ENCODE data around the gene THSD8.
A peak's percentile ranks its signal among the peaks of the same experiment; 100 is the strongest.
"Not testable (repeated sequence)": the region's sequence is repeated elsewhere in the genome, so short reads cannot be mapped to it uniquely, and the experiment has no call there.

The THSD8 gene

GRCh38 chr19:12792051-12792852 lies 9.6 kb upstream of the THSD8 start:
- H3K27ac ChIP-seq (ENCODE audit: insufficient read depth, low read length, poor library complexity, severe bottlenecking), result peak overlapping the region; percentile 99
- H3K27me3 ChIP-seq (replicated peaks; ENCODE audit: control insufficient read depth, insufficient read depth, low read length, poor library complexity, severe bottlenecking), result no peaks in the 10 kb centered on the region
- H3K4me1 ChIP-seq (ENCODE audit: control insufficient read depth, insufficient read depth, low read length, poor library complexity, severe bottlenecking), result peaks cover 46% of the 10 kb centered on the region
- no peaks in the 10 kb centered on the region for H3K9me3 ChIP-seq (ENCODE audit: control insufficient read depth, low read length)
- DNase-seq, result peak; percentile 47 to 63 (median 58)
- H3K36me3 ChIP-seq (ENCODE audit: control insufficient read depth, insufficient read depth, low read length), result peaks cover 16% of the 10 kb centered on the region
- H3K4me3 ChIP-seq (ENCODE audit: insufficient read depth, low read depth, low read length, poor library complexity, severe bottlenecking), result peak overlapping the region; percentile 100

DNA sequence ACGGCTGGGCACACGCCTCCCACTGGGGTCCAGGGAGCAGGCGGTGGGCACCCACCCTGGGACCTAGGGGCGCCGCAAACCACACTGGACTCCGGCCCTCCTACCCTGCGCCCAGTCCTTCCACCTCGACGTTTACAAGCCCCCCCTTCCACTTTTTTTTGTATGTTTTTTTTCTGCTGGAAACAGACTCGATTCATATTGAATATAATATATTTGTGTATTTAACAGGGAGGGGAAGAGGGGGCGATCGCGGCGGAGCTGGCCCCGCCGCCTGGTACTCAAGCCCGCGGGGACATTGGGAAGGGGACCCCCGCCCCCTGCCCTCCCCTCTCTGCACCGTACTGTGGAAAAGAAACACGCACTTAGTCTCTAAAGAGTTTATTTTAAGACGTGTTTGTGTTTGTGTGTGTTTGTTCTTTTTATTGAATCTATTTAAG lies 9.0 kb upstream of the THSD8 start:
- peak in 1 of 3 donors; percentile 50 for DNase-seq
- Histone ChIP-seq H3K4me1 (ENCODE audit: control insufficient read depth, insufficient read depth, low read length, poor library complexity, severe bottlenecking) (peaks cover 46% of the 10 kb centered on the region), H3K27ac (ENCODE audit: insufficient read depth, low read length, poor library complexity, severe bottlenecking) (peak overlapping the region; percentile 99), H3K9me3 (ENCODE audit: control insufficient read depth, low read length) (no peaks in the 10 kb centered on the region), H3K36me3 (ENCODE audit: control insufficient read depth, insufficient read depth, low read length) (peaks cover 16% of the 10 kb centered on the region), H3K27me3 (replicated peaks; ENCODE audit: control insufficient read depth, insufficient read depth, low read length, poor library complexity, severe bottlenecking) (no peaks in the 10 kb centered on the region), H3K4me3 (ENCODE audit: insufficient read depth, low read depth, low read length, poor library complexity, severe bottlenecking) (peak overlapping the region; percentile 100)

GRCh38 chr19:12793290-12794195 lies 8.3 kb upstream of the THSD8 start:
- Histone ChIP-seq H3K27me3 (replicated peaks; ENCODE audit: control insufficient read depth, insufficient read depth, low read length, poor library complexity, severe bottlenecking) (no peaks in the 10 kb centered on the region), H3K4me3 (ENCODE audit: insufficient read depth, low read depth, low read length, poor library complexity, severe bottlenecking) (peak overlapping the region; percentile 100), H3K9me3 (ENCODE audit: control insufficient read depth, low read length) (no peaks in the 10 kb centered on the region), H3K36me3 (ENCODE audit: control insufficient read depth, insufficient read depth, low read length) (peaks cover 16% of the 10 kb centered on the region), H3K4me1 (ENCODE audit: control insufficient read depth, insufficient read depth, low read length, poor library complexity, severe bottlenecking) (peaks cover 42% of the 10 kb centered on the region), H3K27ac (ENCODE audit: insufficient read depth, low read length, poor library complexity, severe bottlenecking) (peak overlapping the region; percentile 99)
- DNase-seq, result peak; percentile 92 to 94 (median 94)

- Histone ChIP-seq H3K27ac (ENCODE audit: insufficient read depth, low read length, poor library complexity, severe bottlenecking) (peak overlapping the region; percentile 99), H3K36me3 (ENCODE audit: control insufficient read depth, insufficient read depth, low read length) (peaks cover 17% of the 10 kb centered on the region), H3K27me3 (replicated peaks; ENCODE audit: control insufficient read depth, insufficient read depth, low read length, poor library complexity, severe bottlenecking) (no peaks in the 10 kb centered on the region), H3K9me3 (ENCODE audit: control insufficient read depth, low read length) (no peaks in the 10 kb centered on the region), H3K4me1 (ENCODE audit: control insufficient read depth, insufficient read depth, low read length, poor library complexity, severe bottlenecking) (peaks cover 34% of the 10 kb centered on the region), H3K4me3 (ENCODE audit: insufficient read depth, low read depth, low read length, poor library complexity, severe bottlenecking) (peak overlapping the region; percentile 100)
- no peak for DNase-seq
These were observed 7.5 kb upstream of the THSD8 start for GRCh38 chr19:12794196-12794941.

DNA sequence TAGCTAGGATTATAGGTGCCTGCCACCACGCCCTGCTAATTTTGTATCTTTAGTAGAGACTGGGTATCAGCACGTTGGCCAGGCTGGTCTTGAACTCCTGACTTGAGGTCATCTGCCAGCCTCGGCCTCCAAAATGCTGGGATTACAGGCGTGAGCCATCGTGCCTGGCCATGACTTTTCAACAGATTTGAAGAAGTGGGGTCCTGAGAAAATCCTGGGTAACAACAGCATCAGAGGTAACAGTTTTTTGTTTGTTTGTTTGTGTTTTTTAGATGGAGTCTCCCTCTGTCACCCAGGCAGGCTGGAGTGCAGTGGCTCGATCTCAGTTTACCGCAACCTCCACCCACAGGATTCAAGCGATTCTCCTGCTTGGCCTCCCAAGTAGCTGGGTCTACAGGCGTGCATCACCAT lies 6.9 kb upstream of the THSD8 start:
- no peak for DNase-seq
- Histone ChIP-seq H3K4me1 (ENCODE audit: control insufficient read depth, insufficient read depth, low read length, poor library complexity, severe bottlenecking) (peaks cover 36% of the 10 kb centered on the region), H3K4me3 (ENCODE audit: insufficient read depth, low read depth, low read length, poor library complexity, severe bottlenecking) (no peak overlapping the region), H3K27me3 (replicated peaks; ENCODE audit: control insufficient read depth, insufficient read depth, low read length, poor library complexity, severe bottlenecking) (no peaks in the 10 kb centered on the region), H3K27ac (ENCODE audit: insufficient read depth, low read length, poor library complexity, severe bottlenecking) (peak overlapping the region; percentile 99), H3K9me3 (ENCODE audit: control insufficient read depth, low read length) (no peaks in the 10 kb centered on the region), H3K36me3 (ENCODE audit: control insufficient read depth, insufficient read depth, low read length) (peaks cover 22% of the 10 kb centered on the region)

DNA sequence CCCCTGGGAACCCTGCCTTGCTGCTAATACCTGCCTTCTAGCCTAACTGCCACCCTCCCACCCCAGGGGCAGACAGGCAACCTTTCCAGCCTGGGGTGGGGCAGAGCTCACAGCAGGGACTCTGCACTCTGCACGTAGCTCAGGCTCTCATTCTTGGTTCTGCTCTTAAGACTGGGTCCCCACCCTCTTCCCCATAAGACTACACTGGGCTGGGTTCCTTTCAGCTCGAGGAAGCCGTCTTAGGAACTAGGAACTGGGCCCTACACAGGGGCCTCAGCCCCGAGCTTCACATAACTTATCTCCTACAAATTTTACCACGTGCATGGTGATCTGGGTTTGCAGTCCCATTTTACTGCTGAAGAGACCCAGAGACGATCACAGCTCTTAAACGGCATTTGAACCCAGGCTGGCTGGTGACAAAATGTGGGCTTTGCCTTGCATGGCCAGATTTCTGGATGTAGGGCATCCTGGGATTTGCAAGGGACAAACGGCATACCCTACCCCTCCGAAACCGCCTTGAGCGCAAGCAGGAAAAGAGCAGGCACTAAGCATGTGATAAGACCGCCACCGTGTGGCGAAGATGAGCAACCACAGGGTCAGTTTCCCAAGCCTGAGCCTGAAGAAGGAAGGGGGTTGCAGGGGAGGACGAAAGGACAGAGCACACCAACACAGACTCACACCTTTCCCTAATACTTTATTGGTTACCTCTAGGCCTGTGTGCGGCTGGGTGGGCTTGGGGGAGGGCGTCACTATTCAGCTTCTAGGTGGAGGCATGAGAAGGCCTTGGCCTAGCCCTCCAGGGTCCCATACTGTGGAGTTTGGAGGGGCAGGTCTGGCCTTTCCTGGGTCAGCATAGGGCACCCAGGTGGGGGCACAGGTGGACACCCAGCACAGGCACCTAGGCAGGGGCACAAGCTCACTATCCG lies 5.5 kb upstream of the THSD8 start:
- H3K27ac ChIP-seq (ENCODE audit: insufficient read depth, low read length, poor library complexity, severe bottlenecking), result peak overlapping the region; percentile 46
- H3K4me3 ChIP-seq (ENCODE audit: insufficient read depth, low read depth, low read length, poor library complexity, severe bottlenecking), result peak overlapping the region; percentile 8
- H3K4me1 ChIP-seq (ENCODE audit: control insufficient read depth, insufficient read depth, low read length, poor library complexity, severe bottlenecking), result peaks cover 40% of the 10 kb centered on the region
- no peaks in the 10 kb centered on the region for H3K9me3 ChIP-seq (ENCODE audit: control insufficient read depth, low read length)
- no peaks in the 10 kb centered on the region for H3K27me3 ChIP-seq (replicated peaks; ENCODE audit: control insufficient read depth, insufficient read depth, low read length, poor library complexity, severe bottlenecking)
- DNase-seq, result peak; percentile 54 to 69 (median 54)
- H3K36me3 ChIP-seq (ENCODE audit: control insufficient read depth, insufficient read depth, low read length), result peaks cover 22% of the 10 kb centered on the region

DNA sequence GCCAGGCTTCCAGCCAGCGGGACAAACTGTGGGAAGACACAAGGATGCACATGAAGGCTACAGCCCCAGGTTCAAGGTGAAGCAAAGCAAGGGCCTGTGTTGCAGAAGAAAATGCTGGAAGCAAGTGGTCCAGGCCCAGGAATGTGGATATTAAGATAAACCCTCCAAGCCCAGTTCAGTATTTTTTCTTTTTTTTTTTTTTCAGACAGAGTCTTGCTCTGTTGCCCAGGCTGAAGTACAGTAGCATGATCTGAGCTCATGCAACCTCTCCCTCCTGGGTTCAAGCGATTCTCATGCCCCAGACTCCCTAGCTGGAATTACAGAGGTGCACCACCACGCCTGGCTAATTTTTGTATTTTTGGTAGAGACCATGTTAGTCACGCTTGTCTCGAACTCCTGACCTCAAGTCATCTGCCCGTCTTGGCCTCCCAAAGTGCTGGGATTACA lies 4.7 kb upstream of the THSD8 start:
- Histone ChIP-seq H3K36me3 (ENCODE audit: control insufficient read depth, insufficient read depth, low read length) (peaks cover 14% of the 10 kb centered on the region), H3K27me3 (replicated peaks; ENCODE audit: control insufficient read depth, insufficient read depth, low read length, poor library complexity, severe bottlenecking) (no peaks in the 10 kb centered on the region), H3K4me3 (ENCODE audit: insufficient read depth, low read depth, low read length, poor library complexity, severe bottlenecking) (no peak overlapping the region), H3K4me1 (ENCODE audit: control insufficient read depth, insufficient read depth, low read length, poor library complexity, severe bottlenecking) (peaks cover 45% of the 10 kb centered on the region), H3K9me3 (ENCODE audit: control insufficient read depth, low read length) (no peaks in the 10 kb centered on the region), H3K27ac (ENCODE audit: insufficient read depth, low read length, poor library complexity, severe bottlenecking) (no peak overlapping the region)
- DNase-seq, result no peak

DNA sequence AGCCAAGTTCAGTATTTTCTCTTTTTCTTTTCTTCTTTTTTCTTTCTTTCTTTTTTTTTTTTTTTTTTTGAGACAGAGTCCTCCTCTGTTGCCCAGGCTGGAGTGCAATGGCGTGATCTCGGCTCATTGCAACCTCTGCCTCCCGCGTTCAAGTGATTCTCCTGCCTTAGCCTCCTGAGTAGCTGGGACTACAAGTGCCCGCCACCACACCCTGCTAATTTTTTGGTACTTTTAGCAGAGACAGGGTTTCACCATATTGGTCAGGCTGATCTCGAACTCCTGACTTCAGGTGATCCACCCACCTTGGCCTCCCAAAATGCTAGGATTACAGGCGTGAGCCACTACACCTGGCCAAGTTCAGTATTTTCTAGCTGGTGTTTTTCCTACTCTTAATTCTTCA lies 4.3 kb upstream of the THSD8 start:
- H3K4me3 ChIP-seq (ENCODE audit: insufficient read depth, low read depth, low read length, poor library complexity, severe bottlenecking); H3K27ac ChIP-seq (ENCODE audit: insufficient read depth, low read length, poor library complexity, severe bottlenecking); H3K9me3 ChIP-seq (ENCODE audit: control insufficient read depth, low read length); DNase-seq; H3K27me3 ChIP-seq (replicated peaks; ENCODE audit: control insufficient read depth, insufficient read depth, low read length, poor library complexity, severe bottlenecking): not testable (repeated sequence)
- peaks cover 10% of the 10 kb centered on the region for H3K36me3 ChIP-seq (ENCODE audit: control insufficient read depth, insufficient read depth, low read length)
- peaks cover 50% of the 10 kb centered on the region for H3K4me1 ChIP-seq (ENCODE audit: control insufficient read depth, insufficient read depth, low read length, poor library complexity, severe bottlenecking)

Measured in effector memory CD4-positive, alpha-beta T cell (primary cell).